Fibroblast of gingiva (primary cell): ENCODE results near the gene PARD6A.

Experiments
- DNase-seq: peaks from one replicate; pipeline ENCODE4 v3.0.0-alpha.2; 2011; ENCODE audit warnings: low read depth

The PARD6A gene

DNA sequence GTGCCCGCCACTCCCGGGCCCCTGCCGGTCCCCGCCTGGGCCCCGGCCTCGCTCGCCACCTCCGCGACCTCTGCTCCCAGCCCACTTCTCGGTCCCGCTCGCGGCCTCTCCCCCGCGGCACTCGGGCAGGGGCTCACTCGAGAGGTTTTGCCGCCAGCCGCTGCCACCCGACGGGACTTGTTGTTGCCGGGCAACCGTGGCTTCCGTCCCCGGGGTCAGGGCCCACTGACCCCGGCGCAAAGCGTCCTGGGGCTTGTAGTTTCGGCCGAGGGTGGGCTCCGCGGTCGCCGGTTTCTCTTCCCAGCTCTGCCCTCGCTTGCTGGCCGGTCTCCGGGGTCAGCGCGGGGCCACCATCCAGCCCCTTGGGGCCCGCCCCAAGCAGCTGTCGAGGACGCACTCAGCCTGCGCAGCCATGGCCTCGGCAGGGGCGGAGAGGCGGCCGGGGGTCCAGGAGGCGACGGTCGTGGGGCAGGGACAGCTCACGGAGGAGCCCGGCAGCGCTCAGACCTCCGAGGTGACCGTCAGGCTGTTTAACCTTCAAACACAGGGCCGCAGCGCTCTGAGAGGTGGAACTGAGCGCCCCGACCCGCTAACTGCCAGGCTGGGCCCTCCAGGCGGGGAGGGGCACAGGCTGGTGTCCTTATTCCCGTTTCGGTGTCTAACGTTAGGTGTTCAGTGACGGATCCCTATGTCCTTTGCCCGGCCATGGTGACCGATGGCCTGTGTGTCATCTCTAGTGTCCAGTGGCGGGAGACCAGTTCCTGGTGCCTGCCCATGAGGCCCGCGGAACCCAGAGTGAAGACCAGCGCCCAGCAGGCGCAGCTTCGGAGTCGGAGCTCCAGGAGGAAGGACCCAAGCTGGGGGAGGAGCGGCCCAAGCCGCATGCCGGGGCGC is 6.0 kb downstream of the PARD6A start, which contains the start of the genes C16orf86 and ENKD1:
TSS of gene C16orf86 (plus strand) at position 256 of the 894 bp plus-strand sequence. CDS start at position 413, 157 bp downstream.
TSS of gene ENKD1 (minus strand) at position 192 of the 894 bp plus-strand sequence. CDS start 308 bp downstream, outside the sequence.
- DNase-seq = peak; percentile 74

DNA sequence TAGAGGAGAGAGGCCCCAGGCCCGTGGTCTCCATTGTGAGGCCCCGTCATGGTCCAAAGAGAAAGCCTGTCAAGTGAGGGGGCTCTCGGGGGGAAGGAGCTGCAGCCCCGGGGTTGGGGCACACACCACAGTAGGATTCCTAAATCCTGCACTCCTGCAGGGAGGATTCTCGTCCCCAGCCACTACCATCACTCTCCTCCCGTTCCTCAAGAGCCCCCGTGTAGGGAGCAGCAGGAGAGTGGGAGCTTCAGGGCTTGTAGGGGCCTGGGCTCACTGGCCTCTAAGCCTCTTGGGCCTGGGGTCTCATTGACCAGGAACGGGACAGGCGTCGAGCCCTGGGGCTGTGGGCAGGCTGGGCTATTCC is 6.7 kb downstream of the PARD6A start:
- DNase-seq = no peak

DNA sequence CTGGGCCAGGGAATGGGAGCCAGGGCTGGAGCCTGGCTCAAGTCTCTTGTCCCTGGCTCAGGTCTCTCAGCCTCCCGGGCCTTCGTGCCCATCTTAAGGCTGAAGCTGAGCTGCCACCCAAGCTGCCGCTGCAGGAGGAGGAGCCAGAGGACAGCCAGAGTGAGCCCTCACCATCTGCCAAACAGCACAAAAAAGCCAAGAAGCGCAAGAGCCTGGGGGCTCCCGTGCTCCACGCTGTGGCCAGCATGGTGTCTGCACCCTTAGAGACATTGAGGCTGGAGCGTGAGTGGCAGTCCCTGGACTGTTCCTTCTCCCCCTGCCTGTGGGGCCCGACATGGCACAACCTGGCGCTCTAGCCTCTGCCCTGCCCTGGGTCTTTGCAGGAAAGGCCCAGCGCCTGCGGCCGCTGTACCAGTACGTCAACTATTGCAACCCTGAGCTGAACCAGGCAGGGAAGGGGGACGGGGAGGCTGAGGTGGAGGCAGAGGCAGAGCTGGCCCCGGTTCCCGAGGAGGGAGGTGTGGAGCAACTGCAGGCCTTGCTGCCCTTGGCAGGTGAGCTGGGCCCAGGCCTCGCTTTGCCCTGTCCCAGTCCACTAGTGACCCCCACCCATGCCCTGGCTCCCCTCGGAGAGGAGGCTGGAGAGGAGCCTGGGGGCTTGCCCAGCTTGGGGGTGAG is 7.2 kb downstream of the PARD6A start:
- peak; percentile 93 for DNase-seq

DNA sequence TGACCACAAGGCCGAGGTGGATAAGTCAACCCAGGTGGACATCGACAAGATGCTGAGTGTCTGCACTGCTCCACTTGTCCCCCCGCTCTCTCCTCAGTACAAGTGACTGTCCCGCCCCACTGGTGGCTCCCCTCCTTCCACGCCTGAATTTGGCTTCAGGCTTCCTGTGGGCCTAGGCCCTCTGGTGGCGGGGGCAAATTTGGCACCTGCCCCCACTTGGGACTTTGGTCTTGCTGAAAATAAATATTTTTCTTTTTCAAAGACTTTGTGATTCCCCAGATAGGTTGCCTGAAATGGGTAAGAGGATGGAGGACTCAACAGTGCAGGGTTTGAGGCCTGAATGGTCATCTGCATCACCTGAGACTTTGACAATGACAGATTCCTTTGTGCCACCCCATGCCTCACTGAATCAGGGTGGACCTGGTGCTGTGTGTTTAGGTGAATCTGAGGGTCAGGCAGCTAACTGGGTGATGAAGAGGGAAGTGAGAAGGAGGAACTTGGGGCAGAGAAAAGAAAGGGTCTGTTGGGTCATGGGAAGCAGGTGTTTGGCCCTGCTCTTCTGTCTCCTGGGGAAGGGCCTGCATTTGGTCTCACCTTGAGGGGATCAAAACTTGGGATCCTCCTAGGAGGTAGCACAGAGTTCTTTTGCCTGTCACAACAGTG is 7.9 kb downstream of the PARD6A start:
- no peak for DNase-seq

DNA sequence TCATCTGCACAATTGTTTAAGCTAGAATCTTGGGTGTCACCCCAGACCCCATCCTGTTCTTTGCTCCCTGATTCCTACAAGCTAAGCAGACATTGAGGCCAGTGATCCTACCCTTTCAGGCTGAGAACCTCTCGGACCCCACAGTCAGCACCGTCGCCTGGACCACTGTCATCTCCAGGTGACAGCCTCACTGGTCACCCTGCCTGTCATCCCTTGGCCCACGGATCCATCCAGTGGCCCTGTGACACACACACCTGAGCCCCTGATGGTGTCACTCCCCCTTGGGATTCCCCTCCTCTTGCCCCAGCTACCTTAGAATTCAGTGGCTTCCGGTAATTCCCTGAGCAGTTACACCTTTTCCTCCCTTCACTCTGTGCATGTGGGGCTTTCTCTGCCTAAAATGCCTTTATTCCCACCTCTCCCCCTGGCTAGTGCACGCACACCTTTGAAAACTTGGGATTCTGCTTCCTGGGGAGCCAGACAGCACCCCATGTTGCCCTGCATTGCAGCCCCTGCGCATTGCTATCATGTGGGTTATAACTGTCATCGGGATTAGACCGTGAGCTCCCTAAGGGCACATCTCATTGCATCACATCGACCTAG is 8.8 kb downstream of the PARD6A start:
- no peak for DNase-seq

DNA sequence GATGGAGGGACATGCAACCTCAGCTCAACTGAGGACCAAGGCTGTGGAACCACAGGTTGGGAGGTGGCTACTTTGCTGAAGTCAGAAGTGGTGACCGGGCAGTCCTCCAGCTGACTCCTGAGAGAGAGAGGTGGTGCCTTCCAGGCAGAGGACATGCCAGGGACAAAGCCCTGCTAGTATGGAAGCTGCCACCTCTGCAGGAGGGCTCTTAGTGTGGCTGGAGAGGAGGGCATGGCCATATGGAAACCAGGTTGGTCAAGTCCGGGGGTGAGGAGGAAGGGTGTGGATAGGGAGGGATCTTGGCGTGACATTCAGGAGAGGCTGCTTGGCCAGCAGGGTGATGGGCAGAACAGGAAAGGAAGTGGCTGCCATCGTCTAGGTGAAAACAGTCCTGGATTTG is 11.5 kb downstream of the PARD6A start:
- DNase-seq = no peak

DNA sequence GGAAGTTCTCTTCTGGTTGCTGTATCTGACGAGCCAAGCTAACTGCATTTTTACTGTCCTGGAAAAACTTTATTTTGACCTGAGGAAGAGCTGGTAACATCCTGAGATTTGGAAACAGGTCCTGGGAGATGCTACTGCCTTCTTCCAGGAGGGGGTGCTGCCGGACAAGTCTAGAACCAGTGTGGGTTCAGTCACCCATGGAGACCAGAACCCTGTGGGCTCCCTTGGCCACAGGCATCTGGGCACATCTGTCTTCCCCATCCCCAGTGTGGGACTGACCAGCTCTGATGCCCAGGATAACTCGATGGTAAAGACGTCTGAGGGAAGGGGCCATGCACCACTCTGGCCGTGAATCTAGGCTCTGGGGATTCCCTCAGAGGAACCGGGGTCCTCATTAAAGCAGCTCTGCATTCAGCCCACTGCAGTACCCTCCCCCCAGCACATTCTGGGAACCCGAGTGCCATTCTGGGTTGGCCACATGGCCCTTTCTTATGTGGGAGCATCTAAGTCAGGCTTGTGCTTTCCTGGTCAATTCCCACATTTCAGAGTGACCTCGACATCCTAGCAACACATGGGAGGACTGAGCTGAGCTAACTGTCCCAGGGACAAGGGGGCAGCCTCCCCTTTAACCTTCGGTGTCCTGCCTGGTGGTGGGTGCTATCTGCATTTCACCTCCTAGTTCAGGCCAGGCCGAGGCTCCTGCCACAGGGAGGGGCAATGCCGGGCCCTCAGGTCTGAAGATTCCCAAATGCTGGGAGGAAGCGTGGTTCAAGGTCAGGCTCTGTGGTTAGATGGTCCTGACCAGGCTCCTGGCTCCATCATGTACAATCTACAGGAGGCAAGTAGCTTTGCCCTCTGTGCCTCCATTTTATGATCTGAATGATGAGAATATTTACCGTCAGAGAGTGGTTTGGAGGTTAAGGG is 12.2 kb downstream of the PARD6A start:
- DNase-seq = peak; percentile 74

DNA sequence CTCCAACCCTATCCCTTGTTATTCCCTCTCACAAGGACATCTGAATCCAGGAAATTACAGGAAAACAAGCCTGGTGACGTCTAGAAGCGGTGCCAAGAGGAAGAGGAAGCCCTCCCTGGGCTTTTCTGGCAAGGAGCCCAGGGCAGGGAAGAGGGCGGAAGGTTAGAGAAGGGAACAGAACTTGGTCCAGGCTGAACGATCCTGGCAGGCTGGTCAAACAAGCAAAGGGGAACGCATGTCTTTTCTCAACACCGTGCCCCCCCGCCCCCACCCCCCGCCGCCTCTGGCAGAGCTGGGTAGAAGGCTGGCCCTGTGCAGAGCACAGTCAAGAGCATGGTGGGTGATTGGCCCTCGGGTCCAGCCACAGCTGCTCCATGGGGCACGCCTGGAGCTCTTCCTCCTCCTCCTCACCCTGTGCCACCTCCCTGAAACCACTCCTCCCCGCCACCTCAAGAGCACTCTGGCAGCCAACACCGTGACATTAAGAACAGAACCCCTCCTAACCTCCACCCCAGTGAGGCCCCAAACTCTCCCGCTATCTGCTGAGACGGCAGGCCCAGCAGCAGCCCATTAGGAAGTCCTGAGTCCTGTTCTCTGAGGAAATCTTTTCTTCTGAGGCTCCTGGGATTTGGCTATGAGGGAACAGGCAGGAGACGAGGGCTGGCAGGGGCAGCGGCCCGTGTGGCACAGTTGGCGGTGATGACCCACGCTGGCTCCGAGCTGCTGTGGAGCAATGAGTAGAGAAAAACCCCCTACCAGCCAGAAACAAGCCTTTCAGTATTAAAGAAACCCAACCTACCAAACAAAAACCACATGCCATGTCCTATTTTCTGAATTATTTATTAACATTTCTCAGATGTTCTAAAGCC is 13.2 kb downstream of the PARD6A start:
- peak; percentile 64 for DNase-seq

DNA sequence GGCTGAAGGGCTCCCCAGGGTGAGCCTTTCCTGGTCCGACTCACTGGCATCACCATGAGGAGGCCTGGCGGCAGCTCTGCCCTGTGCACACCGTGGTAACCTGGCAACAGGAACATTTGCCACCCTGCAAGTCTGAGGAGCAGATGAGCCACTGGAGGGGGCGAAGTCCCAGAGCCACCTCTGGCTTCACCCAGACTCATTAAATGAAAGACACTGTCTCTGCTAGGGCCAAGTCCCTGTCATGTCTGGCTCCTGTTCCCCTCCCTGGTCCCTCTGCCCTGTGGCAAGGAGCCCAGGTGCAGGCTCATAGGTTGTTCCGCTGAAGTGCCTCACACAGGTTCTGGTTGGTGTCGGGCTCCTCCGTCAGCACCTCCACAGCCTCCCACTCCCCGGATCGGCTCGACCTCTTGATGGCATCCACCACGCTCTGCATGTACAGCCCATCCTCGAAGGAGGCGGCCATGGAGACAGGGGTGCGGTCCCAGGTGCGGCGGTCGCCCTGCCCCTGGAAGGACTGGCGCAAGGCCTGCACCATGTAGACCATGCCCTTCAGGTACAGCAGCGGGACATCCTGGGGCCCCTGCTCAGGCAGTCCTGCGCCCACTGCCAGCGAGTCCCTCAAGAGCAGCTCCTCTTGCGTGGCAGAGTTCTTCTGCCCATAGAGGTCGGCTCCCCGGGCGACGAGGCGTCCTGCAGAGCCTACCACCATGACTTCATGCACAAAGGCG is 14.3 kb downstream of the PARD6A start:
- no peak for DNase-seq

DNA sequence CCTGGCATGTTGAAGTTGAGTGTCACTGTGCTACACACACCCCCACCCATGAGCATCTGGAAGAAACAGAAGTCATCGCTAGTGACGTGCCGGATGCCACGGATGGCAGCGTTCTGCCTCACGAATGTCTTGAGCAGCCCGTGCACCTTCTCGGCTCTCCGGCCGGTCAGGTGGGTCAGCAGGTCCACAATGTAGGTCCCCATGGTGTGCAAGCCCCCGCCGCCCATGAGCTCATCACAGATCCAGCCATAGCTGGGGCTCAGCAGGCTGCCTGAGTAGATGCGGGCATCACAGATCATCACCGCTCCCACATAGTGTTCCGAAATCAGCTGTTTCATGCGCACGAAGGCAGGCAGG is 14.8 kb downstream of the PARD6A start:
- DNase-seq = no peak

DNA sequence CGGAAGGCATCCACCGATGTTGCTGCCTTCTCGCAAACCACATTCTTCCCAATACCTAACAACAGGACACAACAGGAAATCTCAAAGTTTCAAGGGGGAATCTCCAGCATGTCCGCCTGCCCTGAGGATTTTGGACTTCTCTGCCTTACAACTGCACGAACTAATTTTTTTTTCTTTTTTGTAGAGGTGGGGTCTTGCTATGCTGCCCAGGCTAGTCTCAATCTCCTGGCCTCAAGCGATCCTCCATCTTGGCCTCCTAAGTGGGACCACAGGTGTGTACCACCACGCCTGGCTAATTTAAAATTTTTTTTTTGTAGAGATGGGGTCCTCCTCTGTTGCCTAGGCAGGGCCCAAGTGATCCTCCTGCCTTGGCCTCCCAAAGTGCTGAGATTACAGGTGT is 15.2 kb downstream of the PARD6A start:
- DNase-seq = no peak

DNA sequence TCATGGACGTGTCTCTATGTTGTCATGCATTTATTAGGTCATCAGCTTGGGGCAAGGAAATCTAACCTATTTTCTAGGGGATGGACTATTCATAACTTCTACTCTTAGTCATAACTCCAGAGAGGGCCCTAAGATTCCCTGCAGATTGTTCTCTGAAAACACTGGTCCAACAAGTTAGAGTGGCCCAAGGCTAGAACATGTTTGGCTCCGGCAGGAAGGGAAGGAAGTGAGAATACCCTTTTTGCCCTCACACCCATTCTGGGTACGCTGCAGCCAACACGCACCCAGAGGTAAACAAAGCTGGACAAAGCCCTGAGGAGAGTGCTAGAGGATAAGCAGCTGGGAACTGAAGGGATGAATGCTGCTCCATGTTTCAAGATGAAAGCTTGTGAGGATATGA is 15.8 kb downstream of the PARD6A start:
- DNase-seq = no peak

DNA sequence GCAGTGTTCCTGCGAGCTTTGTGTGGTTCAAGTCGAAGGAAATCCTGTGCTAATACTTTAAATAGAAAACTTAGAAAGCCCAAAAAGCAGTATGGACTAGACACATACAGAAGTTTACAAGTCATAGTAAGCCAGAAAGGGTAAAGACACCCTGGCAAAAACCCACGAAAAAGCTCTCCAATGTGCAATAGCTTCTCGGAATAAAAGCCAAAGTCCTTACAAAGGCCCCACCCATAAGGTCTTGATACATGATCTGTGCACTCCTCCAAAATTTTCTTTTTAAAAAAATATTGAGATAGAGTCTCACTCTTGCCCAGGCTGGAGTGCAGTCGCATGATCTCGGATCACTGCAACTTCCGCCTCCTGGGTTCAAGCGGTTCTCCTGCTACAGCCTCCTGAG is 16.2 kb downstream of the PARD6A start:
- DNase-seq = no peak

DNA sequence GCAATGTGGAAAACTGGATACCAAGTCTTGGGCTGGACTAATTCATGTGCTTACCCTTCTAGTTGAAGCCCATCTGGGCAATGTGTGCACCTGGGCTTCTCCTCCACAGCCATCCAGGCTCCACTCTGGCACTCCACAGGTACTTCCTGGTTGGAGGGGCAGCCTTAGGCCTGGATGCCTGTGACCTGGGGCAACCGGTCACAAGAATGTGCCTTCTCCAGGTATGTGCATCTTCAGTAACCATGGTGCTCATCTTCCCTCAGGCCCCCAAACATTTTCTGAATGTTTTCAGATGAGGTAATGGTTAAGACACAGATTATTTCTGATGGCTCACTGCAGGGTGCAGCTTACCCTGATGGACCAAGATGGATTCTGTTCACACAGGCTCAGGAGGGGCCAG is 17.0 kb downstream of the PARD6A start:
- no peak for DNase-seq

DNA sequence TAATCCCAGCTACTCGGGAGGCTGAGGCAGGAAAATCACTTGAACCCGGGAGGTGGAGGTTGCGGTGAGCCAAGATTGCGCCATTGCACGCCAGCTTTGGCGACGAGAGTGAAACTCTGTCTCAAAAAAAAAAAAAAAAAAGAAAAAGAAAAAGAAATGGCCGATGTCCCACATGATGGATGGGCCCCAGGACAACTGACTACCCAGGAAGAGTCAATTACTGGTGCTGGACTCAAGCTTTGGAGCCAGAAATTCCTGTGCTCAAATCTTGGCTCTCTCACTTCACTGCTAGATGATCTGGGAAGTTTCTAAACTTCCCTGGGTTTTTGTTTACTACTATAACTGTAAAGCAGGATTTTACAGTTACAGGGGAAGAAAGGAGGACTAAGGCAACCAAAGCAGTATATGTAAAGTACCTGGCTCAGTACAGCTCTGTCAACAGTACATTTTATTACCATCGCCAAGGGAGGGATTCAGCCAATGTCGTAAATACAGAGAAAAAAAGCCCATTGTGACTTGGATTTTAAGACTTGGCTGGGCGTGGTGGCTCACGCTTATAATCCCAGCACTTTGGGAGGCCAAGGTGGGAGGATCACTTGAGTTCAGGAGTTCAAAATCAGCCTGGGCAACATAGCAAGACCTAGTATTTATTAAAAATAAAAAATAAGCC is 17.7 kb downstream of the PARD6A start:
- DNase-seq = no peak

DNA sequence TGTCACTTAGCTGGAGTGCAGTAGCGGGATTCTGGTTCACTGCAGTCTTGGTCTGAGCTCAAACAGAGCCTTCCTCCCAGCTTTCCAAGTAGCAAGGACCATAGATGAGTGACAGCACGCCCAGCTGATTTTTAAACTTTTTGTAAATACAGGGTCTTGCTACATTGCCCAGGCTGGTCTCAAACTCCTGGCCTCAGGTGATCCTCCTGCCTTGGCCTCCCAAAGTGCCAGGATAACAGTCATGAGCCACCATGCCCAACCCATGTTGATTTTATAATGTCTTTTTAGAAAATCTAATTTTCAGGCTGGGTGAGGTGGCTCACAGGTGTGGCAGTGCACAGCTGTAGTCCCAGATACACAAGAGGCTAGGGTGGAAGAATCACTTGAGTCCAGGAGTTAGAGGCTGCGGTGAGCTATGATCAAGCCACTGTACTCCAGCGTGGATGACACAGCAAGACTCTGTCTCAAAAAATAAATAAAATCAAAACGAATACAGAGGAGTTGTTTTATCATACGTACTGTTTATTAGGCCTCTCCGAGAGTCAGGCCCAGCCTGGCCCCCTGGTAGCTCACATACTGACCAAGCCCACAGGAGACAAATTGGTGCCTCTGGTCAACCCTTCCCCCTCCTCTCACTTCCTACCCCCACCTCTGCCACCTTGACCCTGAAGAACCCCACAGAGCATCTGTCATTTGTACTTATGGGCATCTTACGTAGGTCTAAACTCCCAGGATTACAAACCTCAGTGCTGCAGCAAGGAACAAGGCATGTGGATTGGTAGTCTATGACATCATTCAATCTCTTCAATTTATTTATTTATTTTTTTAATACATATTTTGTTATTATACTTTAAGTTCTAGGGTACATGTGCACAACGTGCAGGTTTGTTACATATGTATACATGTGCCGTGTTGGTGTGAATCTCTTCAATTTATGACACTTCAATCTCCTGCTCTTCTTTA is 19.5 kb downstream of the PARD6A start:
- DNase-seq = no peak

DNA sequence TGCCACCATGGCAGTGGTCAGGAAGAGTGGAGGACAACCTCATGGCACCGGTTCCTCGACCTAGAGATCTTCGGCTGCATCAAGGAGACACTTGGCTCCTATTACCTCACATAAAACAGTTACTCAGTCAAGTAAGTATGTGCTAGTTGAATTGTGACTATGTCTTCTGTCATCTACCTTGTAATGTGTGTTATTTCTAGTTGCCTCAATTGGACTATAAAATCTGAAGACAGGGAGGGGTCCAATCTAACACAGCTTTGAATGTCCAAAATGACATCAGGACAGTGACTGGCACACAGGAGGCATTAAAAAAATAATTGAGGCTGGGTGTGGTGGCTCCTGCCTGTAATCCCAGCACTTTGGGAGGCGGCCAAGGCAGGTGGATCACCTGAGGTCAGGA is 23.0 kb downstream of the PARD6A start:
- no peak for DNase-seq
